ENCODE data around the gene TLR3.
"Not testable (repeated sequence)": the region's sequence is repeated elsewhere in the genome, so short reads cannot be mapped to it uniquely, and the experiment has no call there.

TLR3 gene

GRCh38 chr4:186068581-186069348, at the start of gene TLR3:
TLR3 (plus strand) TSS chr4:186069156; CDS start chr4:186076620, 7,464 bp downstream.
- DNase-seq: no peak

- DNase-seq: no peak
Observed at GRCh38 chr4:186019269-186019668, 49.7 kb upstream of the TLR3 start.

GRCh38 chr4:186020106-186020792, 48.7 kb upstream of the TLR3 start:
- DNase-seq: no peak

- no peak for DNase-seq
Observed at GRCh38 chr4:186020793-186021407, 48.1 kb upstream of the TLR3 start.

- no peak for DNase-seq
Observed at GRCh38 chr4:186021461-186022167, 47.3 kb upstream of the TLR3 start.

- no peak for DNase-seq
Observed at GRCh38 chr4:186023975-186024374, 45.0 kb upstream of the TLR3 start.

GRCh38 chr4:186024637-186025407, 44.1 kb upstream of the TLR3 start:
- no peak for DNase-seq

GRCh38 chr4:186025408-186025690, 43.6 kb upstream of the TLR3 start:
- no peak for DNase-seq

- DNase-seq: no peak
Observed at GRCh38 chr4:186027405-186027804, 41.6 kb upstream of the TLR3 start.

- no peak for DNase-seq
Observed at GRCh38 chr4:186029571-186030398, 39.2 kb upstream of the TLR3 start.

- DNase-seq: no peak
Observed at GRCh38 chr4:186030399-186030775, 38.6 kb upstream of the TLR3 start.

- DNase-seq: no peak
Observed at GRCh38 chr4:186030795-186031194, 38.2 kb upstream of the TLR3 start.

GRCh38 chr4:186032259-186032658, 36.7 kb upstream of the TLR3 start:
- no peak for DNase-seq

- DNase-seq: no peak
Observed at GRCh38 chr4:186033027-186033426, 35.9 kb upstream of the TLR3 start.

- DNase-seq: not testable (repeated sequence)
Observed at GRCh38 chr4:186034613-186035012, 34.3 kb upstream of the TLR3 start.

- DNase-seq: no peak
Observed at GRCh38 chr4:186036976-186037581, 31.9 kb upstream of the TLR3 start.

- DNase-seq: no peak
Observed at GRCh38 chr4:186037692-186038658, 31.0 kb upstream of the TLR3 start.

- DNase-seq: no peak
Observed at GRCh38 chr4:186039697-186040096, 29.3 kb upstream of the TLR3 start.

GRCh38 chr4:186040316-186040715, 28.6 kb upstream of the TLR3 start:
- DNase-seq: no peak

- DNase-seq: not testable (repeated sequence)
Observed at GRCh38 chr4:186047501-186047900, 21.5 kb upstream of the TLR3 start.
